HG03378 (cell line): ENCODE results near the gene GOT1.
A peak's percentile ranks its signal among the peaks of the same experiment; 100 is the strongest.

ENCODE experiments used
- ATAC-seq: cut with Tn5 transposase; IDR thresholded peaks from one replicate; pipeline ENCODE4 v1.9.1; 2021; ENCODE audit warnings: mild to moderate bottlenecking, moderate library complexity; ENCODE audit not compliant: unreplicated experiment

Gene GOT1

GRCh38 chr10:99396471-99396870, 34.0 kb downstream of the GOT1 start:
- ATAC-seq = no peak

- ATAC-seq = no peak
Observed at GRCh38 chr10:99395750-99396445, 34.5 kb downstream of the GOT1 start.

- no peak for ATAC-seq
Observed at GRCh38 chr10:99394761-99395386, 35.5 kb downstream of the GOT1 start.

- ATAC-seq = no peak
Observed at GRCh38 chr10:99394256-99394655, 36.2 kb downstream of the GOT1 start.

GRCh38 chr10:99393683-99394082, 36.7 kb downstream of the GOT1 start:
- no peak for ATAC-seq

- ATAC-seq = no peak
Observed at GRCh38 chr10:99393036-99393435, 37.4 kb downstream of the GOT1 start.

GRCh38 chr10:99391346-99391745, 39.1 kb downstream of the GOT1 start:
- no peak for ATAC-seq

GRCh38 chr10:99389729-99390480, 40.5 kb downstream of the GOT1 start:
- ATAC-seq = no peak

GRCh38 chr10:99387541-99387940, 42.9 kb downstream of the GOT1 start:
- ATAC-seq = no peak

- ATAC-seq = no peak
Observed at GRCh38 chr10:99387071-99387470, 43.4 kb downstream of the GOT1 start.

- no peak for ATAC-seq
Observed at GRCh38 chr10:99382176-99382575, 48.2 kb downstream of the GOT1 start.

GRCh38 chr10:99375426-99375825, 55.0 kb downstream of the GOT1 start:
- no peak for ATAC-seq

GRCh38 chr10:99374972-99375371, 55.5 kb downstream of the GOT1 start:
- no peak for ATAC-seq

GRCh38 chr10:99374526-99374925, 55.9 kb downstream of the GOT1 start:
- ATAC-seq = no peak

GRCh38 chr10:99372546-99373271, 57.7 kb downstream of the GOT1 start:
- no peak for ATAC-seq

GRCh38 chr10:99370993-99371392, 59.4 kb downstream of the GOT1 start:
- peak; percentile 89 for ATAC-seq

- ATAC-seq = no peak
Observed at GRCh38 chr10:99369551-99369950, 60.9 kb downstream of the GOT1 start.

GRCh38 chr10:99369126-99369525, 61.3 kb downstream of the GOT1 start:
- ATAC-seq = no peak

- ATAC-seq = no peak
Observed at GRCh38 chr10:99368646-99369045, 61.8 kb downstream of the GOT1 start.

GRCh38 chr10:99366666-99367065, 63.8 kb downstream of the GOT1 start:
- ATAC-seq = no peak

- no peak for ATAC-seq
Observed at GRCh38 chr10:99365736-99366135, 64.7 kb downstream of the GOT1 start.
